ENCODE measurements around the gene NKD2. TPM values are rescaled to one million over a fixed set of nuclear protein-coding genes. Genes with fewer than 3 reads are reported as not detected.

The NKD2 gene
- total and polyA plus RNA-seq, 9 of the 15 experiments (the other 6 are each of a cell fraction or from before 2014, with no cell fraction given), result 0.09 to 0.64 (median 0.27) TPM; not detected in 5

GRCh38 chr5:1041225-1042143 lies 32.9 kb downstream of the NKD2 start:
- in situ Hi-C loops (cut with MboI) (no loop called here), intact Hi-C loops (cut with micrococcal nuclease) (no loop called here)
- WGBS (ENCODE audit: insufficient coverage, low coverage, missing lambda C conversion rate), result 10% methylated on average over 15 of the region's 15 CpGs
- Histone ChIP-seq H3K9me1 (ENCODE audit: control insufficient read depth, insufficient read depth, low read length) (no peaks in the 10 kb centered on the region), H3K36me3 (ENCODE audit: control insufficient read depth, insufficient read depth, low read length) (no peaks in the 10 kb centered on the region), H4K20me1 (replicated peaks; ENCODE audit: control insufficient read depth, insufficient read depth, low read length) (no peaks in the 10 kb centered on the region), H2AFZ (ENCODE audit: low read depth, low read length) (no peak overlapping the region), H3K4me3 (no peak overlapping the region), H3K9ac (ENCODE audit: insufficient read depth in 1 of 2, low read depth in 2 of 2, low read length in 2 of 2) (no peak overlapping the region), H3K27me3 (ENCODE audit: control insufficient read depth in 2 of 2, insufficient read depth in 2 of 2, low read length in 2 of 2) (peaks cover 3 to 27% of the 10 kb centered on the region in 2 experiments; a peak in 3 of 5 replicates), H3K9me3 (replicated peaks; ENCODE audit: control insufficient read depth, insufficient read depth, low read depth, low read length) (peaks cover 3% of the 10 kb centered on the region), H3K4me1 (replicated peaks in 1 of 2; ENCODE audit: control insufficient read depth in 2 of 2, insufficient read depth in 2 of 2, low read length in 2 of 2) (peaks cover 0 to 18% of the 10 kb centered on the region in 2 experiments; a peak in 1 of 5 replicates), H3K27ac (ENCODE audit: extremely low read depth, low read depth, low read length) (no peak overlapping the region), H3K4me2 (ENCODE audit: insufficient read depth, low read length) (no peak overlapping the region), H3K79me2 (ENCODE audit: control insufficient read depth, insufficient read depth, low read length) (no peaks in the 10 kb centered on the region)
- ChIA-PET CTCF (ENCODE audit: low intra/inter-chr PET ratio) (no interaction called here), POLR2A (no interaction called here)
- TF ChIP-seq NCOA6 (IDR thresholded peaks at IDR 0.05) (no peak), EGR1 (conservative IDR thresholded peaks at IDR 0.05) (peak; percentile 17; the same call in 1 of the 2 replicates)
- FAIRE-seq (no peak), DNase-seq (ENCODE audit: extremely low read depth in 1 of 4, low spot score in 3 of 4) (no peak), ATAC-seq (no peak)
- BruUV-seq (replicated peaks), result no TSS peak

- no peak for TF ChIP-seq NFE2L1 (tag; IDR thresholded peaks at IDR 0.05; ENCODE audit: borderline replicate concordance, low read depth)
- no peak for TF ChIP-seq EZH2 (IDR thresholded peaks at IDR 0.05; ENCODE audit: borderline replicate concordance, low read depth, low read length)
- no peak for TF ChIP-seq MLX (CRISPR knock-in tag; conservative IDR thresholded peaks at IDR 0.05)
- no peak for TF ChIP-seq ZNF764 (CRISPR knock-in tag; IDR thresholded peaks at IDR 0.05; ENCODE audit: low read depth)
- no peak for TF ChIP-seq NCOA4 (IDR thresholded peaks at IDR 0.05; ENCODE audit: partially characterized antibody)
- no peak for TF ChIP-seq PRMT5 (CRISPR knock-in tag; IDR thresholded peaks at IDR 0.05)
- TF ChIP-seq TAF7 (tag; IDR thresholded peaks at IDR 0.05), result no peak
- TF ChIP-seq ZBTB34 (CRISPR knock-in tag; IDR thresholded peaks at IDR 0.05), result no peak
- TF ChIP-seq SLC30A9 (CRISPR knock-in tag; IDR thresholded peaks at IDR 0.05), result no peak
- H3K79me2 ChIP-seq (ENCODE audit: control insufficient read depth, insufficient read depth, low read length), result no peaks in the 10 kb centered on the region
- FAIRE-seq (no peak), ATAC-seq (no peak), DNase-seq (ENCODE audit: extremely low read depth in 1 of 4, low spot score in 3 of 4) (no peak)
- H3K4me2 ChIP-seq (ENCODE audit: insufficient read depth, low read length), result no peak overlapping the region
- 1% methylated on average over 7 of the region's 7 CpGs for WGBS (ENCODE audit: insufficient coverage, low coverage, missing lambda C conversion rate)
- H3K27me3 ChIP-seq (ENCODE audit: control insufficient read depth in 2 of 2, insufficient read depth in 2 of 2, low read length in 2 of 2), result peaks cover 3 to 16% of the 10 kb centered on the region in 2 experiments; a peak in 3 of 5 replicates
- ChIA-PET CTCF (ENCODE audit: low intra/inter-chr PET ratio) (no interaction called here), POLR2A (no interaction called here)
- BruUV-seq (replicated peaks), result no TSS peak
- H2AFZ ChIP-seq (ENCODE audit: low read depth, low read length), result no peak overlapping the region
- no peaks in the 10 kb centered on the region for H3K36me3 ChIP-seq (ENCODE audit: control insufficient read depth, insufficient read depth, low read length)
- no peak overlapping the region for H3K27ac ChIP-seq (ENCODE audit: extremely low read depth, low read depth, low read length)
- H3K9ac ChIP-seq (ENCODE audit: insufficient read depth in 1 of 2, low read depth in 2 of 2, low read length in 2 of 2), result no peak overlapping the region
- no peaks in the 10 kb centered on the region for H3K9me1 ChIP-seq (ENCODE audit: control insufficient read depth, insufficient read depth, low read length)
- in situ Hi-C loops (cut with MboI), result no loop called here
- intact Hi-C loops (cut with micrococcal nuclease), result no loop called here
- H4K20me1 ChIP-seq (replicated peaks; ENCODE audit: control insufficient read depth, insufficient read depth, low read length), result no peaks in the 10 kb centered on the region
- H3K4me3 ChIP-seq, result no peak overlapping the region
- peaks cover 0 to 9% of the 10 kb centered on the region in 2 experiments; a peak in 1 of 5 replicates for H3K4me1 ChIP-seq (replicated peaks in 1 of 2; ENCODE audit: control insufficient read depth in 2 of 2, insufficient read depth in 2 of 2, low read length in 2 of 2)
- H3K9me3 ChIP-seq (replicated peaks; ENCODE audit: control insufficient read depth, insufficient read depth, low read depth, low read length), result peaks cover 3% of the 10 kb centered on the region
Observed at GRCh38 chr5:1042626-1043025, 34.0 kb downstream of the NKD2 start.

All from K562 (cell line).